GM21515 (cell line): Measurements from ENCODE around the gene AGAP1.
"Not testable (repeated sequence)": the region's sequence is repeated elsewhere in the genome, so short reads cannot be mapped to it uniquely, and the experiment has no call there.

Experiments used
- ATAC-seq: cut with Tn5 transposase; IDR thresholded peaks from one replicate; pipeline ENCODE4 v1.9.1; 2021; ENCODE audit not compliant: unreplicated experiment

AGAP1 gene

DNA sequence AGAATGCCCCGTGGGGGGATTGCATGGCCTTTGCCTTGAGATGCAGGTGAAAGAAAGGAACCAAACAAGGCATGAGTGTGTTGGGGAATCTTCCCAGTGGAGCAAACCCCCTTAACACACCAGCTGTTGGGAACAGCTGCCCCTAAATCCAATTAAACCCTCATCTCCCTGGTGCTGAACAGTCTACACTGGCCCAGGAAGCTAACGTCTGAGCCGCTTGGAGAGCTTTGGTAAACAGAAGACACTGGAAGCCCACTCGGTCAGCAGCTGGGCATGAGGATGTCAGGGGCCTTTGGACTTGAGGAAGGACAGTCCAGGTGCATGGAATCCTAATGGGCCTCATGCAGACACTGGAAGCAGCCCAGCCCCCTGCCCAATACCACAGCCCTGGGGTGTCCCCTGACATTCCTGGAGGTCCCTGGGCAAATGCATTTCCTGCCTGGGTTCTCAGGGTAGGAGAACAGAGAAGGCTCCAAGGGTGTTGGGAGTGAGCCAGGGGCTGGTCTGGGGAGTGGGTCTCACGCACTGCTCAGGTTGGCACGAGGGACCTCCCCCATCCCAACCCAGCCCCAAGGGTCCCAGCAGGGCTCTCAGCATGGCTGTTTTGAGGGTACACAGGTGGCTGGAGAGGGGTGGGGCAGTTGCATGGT lies 636.6 kb downstream of the AGAP1 start:
- no peak for ATAC-seq

DNA sequence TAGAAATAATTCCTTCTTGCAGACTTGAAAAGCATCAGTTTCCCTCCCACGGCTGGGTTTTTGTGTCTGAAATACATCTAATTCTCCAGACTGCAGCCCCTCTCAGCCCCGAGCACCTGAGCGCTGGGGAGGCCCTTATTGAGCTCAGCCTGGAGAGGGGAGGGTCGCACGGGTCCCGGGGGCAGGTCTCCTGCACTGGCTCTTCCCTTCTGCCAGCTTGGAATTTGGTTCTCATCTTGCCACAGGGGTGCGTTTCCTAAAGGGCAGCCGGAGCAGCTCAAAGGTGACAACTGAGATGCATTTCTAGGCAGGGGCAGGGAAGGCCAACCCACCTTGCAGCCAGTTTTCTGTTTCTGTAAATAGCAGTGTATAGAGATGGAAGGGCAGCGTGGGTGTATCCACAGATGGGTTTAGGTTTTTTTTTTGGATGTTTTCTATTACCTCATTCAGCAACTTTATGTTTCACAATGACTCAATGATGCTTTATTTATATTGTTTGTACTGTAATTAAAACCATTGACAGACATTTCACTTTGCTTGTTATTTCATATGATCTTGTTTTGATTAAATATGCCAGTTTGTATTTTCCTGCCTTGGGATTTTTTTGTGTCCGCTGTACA lies 637.3 kb downstream of the AGAP1 start:
- ATAC-seq = no peak

DNA sequence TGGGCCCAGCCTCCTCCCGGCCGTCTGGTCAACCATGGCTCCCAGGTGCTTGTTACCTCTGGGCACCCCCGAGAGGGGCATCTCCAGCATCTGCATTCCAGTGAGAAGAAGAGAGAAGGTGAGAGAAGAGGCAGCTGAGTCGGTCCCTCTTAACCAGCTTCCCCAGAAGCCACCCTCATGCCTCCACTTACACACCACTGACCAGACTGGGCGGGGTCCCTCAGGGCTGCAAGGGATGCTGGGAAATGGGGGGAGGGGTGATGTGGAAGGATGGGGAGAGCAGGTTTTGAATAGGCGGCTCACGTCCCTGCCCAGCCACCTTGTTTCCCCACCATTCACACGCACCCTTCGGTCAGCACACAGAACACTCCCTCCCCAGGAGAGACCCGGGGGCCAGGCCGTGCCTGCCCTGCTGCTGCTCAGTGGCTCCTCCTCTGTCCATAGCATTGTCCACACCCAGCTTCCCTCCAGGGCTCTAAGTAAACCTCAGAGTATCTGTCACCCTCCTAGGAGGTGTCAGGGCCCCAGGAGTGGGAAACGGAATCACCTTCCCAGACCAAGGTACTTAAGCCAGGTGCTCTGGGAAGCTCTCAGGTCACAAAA lies 639.7 kb downstream of the AGAP1 start:
- ATAC-seq = no peak

DNA sequence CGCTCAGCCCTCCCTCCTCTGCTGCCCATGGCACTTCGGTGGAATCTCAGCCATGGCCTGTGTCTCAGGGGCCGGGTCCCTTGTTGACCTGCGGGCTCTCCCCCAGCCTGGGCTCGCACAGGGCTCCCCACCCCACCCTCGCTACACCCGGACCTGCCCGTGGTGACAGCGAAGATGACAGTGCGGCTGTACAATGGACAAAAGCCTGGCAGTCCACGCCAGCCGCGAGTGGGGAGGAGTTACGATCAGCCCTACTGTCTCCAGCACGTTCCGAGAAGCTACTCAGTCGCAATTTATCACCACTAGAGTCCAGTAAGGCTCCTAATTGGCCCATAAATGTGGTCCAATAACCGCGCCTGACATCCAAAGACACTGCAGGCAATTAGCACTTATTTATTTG lies 642.7 kb downstream of the AGAP1 start:
- ATAC-seq = no peak

DNA sequence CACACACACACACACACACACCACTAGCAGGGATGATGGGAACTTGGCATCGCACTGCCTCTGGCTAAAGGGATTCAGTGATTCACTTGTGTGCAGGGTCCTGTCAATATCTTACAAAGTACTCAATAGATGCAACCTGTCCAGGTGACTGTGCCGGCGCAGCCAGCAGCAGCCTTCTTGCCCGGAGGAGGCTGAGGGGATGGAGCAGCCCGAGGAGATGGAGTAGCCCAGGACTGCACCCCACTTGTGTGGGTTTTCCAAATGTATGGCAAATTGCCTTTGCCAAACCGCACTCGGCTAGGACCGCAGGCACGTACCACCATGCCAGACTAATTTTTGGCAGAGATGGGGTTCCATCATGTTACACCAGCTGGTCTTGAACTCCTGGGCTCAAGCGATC lies 643.2 kb downstream of the AGAP1 start:
- ATAC-seq = no peak

DNA sequence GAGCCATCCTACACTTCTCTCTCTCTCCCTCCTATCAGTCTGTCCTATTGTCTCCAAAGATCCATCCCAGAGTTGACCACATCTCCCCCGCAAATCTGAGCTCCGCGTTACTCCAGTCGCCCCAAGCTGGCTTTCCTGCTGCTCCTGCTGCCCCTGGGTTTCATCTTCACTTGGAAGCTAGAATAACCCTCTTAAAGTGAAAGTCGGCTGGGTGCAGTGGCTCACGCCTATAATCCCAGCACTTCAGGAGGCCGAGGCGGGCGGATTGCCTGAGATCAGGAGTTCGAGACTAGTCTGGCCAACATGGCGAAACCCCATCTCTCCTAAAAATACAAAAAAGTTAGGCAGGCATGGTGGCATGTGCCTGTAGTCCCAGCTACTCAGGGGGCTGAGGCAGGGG lies 647.8 kb downstream of the AGAP1 start:
- ATAC-seq = not testable (repeated sequence)

DNA sequence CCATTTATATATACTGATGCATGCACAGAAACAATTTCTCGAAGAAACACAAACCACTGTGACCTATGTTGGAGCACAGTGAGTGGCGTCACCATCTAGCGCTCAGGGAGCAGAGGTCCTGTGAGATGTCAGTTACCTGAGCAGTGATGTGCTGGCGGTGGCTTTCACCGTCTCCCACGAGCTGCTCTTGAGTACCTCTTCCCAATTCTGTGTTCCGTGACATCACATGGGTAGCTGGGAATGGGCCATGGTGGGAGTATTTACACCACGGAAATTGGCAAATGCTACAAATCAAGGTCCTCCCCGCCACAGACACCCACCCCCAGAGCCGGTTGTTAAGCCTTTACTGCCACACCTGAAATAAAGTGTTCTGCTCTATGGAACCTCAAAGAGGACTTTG lies 650.0 kb downstream of the AGAP1 start:
- no peak for ATAC-seq

DNA sequence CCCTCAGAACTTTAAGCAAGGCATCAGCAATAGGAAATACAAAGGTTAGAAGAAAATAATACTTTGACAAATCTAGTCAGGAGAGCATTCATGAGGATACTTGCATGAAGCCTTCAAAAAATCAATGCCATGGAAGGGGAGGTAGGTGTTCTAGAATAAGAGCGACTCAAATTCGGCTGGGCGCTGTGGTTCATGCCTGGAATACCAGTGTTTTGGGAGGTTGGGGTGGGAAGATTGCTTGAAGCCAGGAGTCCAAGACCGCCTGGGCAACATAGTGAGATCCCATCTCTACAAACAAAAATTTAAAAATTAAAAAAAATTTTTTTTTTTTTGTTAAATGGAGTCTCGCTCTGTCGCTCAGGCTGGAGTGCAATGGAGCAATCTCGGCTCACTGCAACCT lies 652.6 kb downstream of the AGAP1 start:
- no peak for ATAC-seq

DNA sequence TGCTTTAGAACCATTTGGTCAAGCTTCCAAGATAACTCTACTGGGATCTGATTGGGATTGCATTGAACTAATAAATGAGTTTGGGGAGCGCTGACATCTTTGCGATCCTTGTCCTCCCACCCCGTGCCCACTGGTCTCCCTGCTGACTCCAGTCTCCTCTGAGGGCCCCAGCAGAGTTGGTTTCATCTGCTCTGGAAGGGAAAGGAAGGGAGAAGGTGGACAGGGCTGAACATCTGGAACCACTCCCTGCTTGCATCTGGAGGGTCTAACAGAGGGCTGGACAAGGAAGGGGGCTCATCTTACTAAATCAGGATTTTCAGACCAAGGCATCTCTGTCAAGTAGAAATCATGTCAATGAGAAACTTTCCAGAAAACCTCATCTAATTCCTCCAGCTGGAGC lies 661.6 kb downstream of the AGAP1 start:
- ATAC-seq = no peak

DNA sequence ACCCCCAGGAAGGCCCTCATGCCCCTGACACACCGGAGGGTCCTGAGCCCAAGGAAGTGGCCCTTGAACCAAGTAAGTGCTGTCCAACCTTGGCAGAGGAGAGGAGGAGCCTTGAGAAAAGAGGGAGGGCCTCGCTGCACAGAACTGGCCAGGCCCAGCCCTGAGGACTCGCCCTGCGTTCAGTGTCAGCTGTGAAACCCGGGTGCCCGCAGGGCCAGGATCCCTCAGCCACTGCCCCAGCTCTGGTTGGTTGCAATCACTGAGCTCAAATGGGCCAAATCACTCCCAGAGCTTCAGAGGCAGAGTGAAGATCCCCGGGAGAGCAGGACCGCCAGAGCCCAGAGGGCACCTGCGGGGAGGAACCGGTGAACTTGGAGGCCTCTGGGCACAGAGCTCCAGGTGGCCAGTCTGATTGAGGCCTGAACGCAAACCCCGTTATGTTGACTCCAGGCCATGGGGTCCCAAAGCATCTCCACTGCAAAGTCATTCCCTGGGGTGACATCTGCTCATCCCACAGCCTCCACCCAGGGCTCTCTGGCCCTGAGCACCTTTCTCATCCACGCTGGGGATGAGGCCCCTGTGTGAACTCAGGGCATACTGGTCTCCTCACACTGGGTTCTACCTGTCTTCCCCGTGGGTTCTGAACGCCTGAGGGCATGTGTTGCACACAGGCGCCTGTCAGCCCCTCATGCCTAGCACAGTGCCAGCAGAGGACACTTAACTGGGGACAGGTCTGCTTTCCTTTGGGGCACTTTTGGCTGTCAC lies 662.4 kb downstream of the AGAP1 start:
- ATAC-seq = no peak

DNA sequence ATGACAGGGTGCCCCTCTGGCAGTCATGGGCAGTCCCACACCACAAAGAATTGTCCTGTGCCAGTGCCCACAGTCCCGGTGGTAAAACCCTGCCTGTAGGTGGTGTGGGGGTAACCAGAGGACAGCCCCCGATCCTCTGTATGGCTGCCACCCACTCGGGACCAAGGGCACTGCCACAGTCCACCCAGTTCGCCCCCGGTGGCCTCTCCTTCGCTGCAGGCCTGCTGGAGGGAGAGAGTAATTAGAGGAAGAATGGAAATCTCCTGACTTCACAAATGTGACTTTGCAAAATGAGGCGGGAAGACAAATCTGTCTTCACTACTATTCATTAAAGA lies 663.0 kb downstream of the AGAP1 start:
- no peak for ATAC-seq

DNA sequence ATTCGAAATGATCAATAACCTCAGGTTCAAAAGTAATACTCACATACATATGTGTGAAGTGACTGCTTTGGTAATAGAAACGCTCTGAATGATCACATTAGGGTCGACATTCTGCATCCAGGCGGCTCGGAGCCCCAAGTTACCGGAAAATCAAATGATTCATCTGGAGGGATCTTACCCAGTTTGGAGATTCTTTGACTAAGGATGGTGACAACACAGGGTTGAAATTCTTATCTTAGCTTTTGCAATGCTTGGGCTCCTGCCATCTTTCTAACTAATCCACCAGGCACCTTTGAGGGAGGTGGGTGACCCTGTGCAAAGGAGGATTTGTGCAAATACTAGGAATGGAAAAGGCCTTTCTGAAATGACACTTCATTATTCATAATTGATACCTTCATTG lies 663.5 kb downstream of the AGAP1 start:
- ATAC-seq = no peak

DNA sequence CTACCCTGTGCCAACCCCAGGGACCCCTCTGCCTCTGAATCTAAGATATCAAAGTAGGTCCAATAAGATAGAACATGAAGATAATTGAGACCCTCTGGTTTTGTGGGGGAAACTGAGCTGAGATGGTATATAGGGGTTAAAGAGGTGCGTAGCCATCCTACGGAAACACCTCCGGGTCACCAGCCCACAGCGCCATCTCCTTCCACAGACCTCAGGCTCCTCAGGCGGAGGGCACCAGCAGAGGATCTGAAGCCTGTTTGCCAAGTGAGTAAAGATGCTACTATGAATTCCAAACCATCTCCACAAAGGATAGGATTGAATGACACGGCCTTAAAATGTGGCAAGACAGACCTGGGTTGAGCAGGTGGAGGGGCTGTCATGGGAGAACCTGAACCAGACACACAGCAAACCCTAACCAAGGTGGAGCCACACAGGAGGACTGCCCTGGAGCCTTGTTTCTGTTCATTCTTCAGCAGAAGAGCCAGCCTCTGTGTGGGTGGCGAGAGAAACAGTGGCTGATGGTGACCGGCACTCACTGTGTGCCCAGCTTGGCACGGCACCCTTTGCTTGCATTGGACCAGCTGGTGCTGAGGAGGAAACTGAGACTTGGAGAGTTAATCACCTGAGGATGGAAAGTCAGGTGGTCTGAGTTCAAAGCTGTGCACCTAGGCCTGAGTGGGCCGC lies 664.1 kb downstream of the AGAP1 start:
- ATAC-seq = no peak

DNA sequence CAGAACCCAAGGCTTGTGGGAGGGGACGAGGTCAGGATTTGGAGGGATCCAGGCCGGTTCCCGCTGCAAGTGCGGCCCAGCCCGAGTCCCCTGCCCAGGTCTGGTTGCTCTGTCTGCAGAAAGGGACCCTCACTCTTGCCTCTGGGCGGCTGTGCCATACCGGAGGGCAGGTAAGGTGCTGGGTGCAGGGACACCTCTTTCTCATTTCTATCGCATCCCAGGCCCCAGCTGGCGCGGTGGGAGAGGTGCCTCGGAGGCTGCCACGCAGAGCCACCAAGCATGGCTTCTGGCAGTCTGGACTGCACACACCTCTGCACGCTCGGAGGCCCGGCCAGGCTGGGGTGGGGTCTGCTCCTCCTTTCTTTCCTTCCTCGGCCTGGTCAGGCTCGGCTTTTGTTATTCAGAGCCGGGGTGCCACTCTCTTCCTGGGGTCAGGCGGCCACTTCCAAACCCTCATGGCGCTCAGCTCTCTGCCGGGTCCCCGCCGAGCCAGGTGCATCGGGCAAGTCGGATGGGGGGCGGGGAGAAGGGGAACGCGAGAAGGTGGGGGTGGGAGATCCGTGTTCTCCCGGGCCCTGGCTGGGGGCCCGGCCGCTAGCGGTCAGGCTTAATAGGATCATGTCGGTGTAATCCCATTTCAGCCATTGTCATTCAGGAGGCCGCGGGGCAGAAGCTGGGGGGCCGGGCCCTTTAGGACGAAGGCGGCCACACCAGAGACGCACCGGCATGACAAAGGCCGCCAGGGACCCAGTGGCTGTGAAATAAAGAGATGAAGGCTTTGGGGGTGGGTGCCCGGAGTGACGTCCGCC lies 665.3 kb downstream of the AGAP1 start:
- ATAC-seq = no peak

DNA sequence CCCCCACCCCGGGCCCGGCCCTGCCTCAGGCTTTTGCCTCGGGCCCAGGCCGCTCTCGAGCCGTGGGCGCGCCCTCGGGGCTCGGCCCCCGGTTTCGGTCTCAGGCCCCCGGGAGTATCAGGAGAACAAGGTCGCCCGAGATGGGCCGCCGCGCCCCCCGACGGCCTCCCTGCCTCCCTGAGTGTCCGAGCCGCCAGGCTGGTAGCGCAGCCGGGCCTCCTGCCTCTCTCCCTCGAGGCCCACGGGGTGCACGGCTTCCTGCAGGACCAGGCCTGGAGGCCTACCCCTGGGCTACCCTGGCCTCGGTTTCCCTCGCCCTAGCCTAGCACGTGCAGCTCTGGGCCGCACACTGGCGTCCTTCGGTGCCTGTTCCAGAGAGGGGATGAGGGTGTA lies 665.9 kb downstream of the AGAP1 start:
- no peak for ATAC-seq

DNA sequence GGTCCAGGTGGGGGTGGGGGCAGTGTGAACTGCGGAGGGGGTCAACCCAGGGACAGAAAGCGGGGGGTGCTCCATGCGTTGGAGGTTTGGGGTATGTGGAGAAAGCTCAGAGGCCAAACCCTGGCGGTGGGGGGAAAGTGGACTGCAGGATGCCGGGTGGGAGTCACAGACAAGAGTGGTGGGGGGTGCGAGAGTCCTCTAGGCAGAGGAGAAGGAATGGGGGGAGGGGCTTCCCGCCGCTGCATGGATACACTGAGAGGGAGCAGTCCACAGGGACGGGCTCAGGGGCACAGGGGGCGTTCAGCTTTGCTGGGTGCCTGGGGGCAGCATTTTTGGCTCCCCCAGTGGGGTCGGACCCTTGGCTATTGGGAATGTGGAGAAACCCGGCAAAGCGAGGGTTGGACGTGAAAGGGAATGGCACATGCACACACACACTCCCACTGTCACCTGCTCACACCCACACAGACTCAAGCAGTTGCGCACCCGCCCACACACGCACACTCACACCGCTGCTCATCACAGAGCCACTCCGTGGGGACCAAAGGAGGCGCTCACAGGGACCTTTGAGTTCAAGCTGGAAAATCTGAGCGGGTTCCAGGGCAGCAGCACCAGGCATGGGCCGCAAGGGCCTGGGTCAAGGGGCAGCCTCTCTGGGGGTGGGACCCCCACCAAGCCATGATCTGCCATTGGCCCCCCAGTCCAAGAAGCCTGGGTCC lies 666.7 kb downstream of the AGAP1 start:
- no peak for ATAC-seq

DNA sequence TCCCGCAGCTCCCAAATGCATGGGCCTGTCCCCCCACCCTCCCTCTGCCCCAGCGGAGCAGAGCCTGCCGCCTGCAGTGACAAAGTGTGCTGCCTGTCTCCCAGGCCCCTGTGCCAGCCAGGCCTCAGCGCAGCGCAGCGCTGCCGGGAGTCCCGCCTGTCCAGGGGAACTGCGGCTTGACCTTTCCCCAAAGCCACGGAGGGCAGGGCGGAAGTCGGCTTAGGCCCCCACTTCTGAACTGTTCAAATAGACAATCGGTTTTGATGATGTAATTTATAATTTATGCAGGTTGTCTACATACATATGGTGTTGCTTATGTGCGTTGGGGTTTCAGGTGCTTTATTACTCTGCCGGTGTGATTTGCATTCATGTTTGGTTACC lies 667.2 kb downstream of the AGAP1 start:
- ATAC-seq = no peak

DNA sequence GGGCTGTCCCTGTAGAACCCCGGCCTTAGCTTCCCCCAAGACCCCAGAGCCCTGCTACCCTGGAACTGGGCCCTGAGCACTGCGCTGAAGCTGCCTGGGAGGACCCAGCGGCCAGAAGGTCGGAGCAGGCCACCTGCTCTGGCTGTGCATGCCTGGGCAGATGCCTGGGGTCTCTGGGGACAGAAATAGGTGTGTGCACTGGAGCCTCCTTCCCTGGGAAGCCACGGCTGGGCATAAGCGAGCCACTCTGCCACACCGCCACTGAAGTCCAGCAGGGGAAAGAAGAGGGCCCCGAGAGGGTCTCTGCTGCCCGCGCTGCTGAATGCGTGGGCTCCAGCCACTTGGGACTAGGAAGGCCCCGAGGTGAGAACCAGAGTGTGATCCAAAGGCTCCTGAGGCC lies 667.7 kb downstream of the AGAP1 start:
- no peak for ATAC-seq

DNA sequence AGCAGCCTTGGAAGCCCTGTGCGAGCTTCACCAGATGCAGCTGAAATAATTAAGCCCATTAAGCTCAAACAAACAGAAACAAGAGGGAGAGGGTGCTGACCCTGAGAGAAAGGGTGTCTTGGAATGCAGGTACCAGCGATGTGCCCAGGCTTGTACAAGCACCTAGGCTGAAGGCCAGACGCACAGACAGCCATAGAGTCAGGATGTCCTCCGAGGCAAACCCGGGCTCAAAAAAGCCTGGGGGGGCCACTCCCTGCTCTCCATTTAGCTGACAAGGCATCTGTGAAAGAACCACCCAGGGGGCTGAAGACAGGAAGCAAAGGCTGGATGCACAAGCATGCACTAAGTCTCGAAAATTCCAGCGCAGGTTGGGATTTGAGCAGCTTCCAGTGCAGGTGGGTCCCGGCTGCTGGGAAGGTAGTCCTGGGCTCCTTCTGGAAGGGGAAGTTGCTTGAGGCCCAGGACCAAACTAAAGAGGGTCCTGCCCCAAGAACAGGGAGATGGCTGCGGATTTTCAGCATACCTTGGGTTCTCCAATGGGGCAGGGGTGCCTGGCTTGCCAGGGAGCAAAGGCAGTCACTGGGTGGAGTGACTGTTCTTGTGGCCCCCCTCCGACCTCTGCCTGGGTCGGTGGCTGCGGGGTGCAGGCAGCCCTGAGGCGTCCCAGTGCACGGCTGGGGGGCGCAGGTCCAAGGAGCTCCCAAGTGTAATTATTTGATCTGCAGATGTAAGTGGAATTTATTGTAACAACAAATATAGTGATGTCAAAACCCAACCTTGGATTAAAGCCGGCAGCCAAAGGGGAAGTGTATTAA lies 668.4 kb downstream of the AGAP1 start:
- no peak for ATAC-seq
